GM23248 (cell line): ENCODE results near the gene NUDT4. TPM values are rescaled to one million over a fixed set of nuclear protein-coding genes. Genes with fewer than 3 reads are reported as not detected.

ENCODE experiments used
- DNase-seq: peaks from one replicate; pipeline ENCODE4 v3.0.0-alpha.2; 2015
- H2AFZ ChIP-seq: fragments of 200-600 bp; sonication (generic); 2 replicates; pipeline ENCODE4 v1.6.1; 2016; ENCODE audit warnings: antibody characterized with exemption
- H3F3A ChIP-seq: fragments of 200-600 bp; sonication (generic); 2 replicates; pipeline ENCODE4 v1.6.1; 2016; ENCODE audit warnings: mild to moderate bottlenecking, antibody characterized with exemption, mixed run types; ENCODE audit not compliant: insufficient read depth
- H3K27ac ChIP-seq: fragments of 200-600 bp; sonication (generic); 2 replicates; pipeline ENCODE4 v1.5.1; 2016; ENCODE audit warnings: mild to moderate bottlenecking
- H3K27me3 ChIP-seq: fragments of 200-600 bp; sonication (generic); replicated peaks from 2 replicates; pipeline ENCODE4 v1.6.1; 2016; ENCODE audit warnings: mild to moderate bottlenecking; ENCODE audit not compliant: insufficient read depth
- H3K36me3 ChIP-seq: fragments of 200-600 bp; sonication (generic); 2 replicates; pipeline ENCODE4 v1.6.1; 2016; ENCODE audit warnings: low read depth, mild to moderate bottlenecking
- H3K4me1 ChIP-seq: fragments of 200-600 bp; sonication (generic); 2 replicates; pipeline ENCODE4 v1.6.1; 2016; ENCODE audit warnings: mild to moderate bottlenecking; ENCODE audit not compliant: insufficient read depth
- H3K4me2 ChIP-seq: fragments of 200-600 bp; sonication (generic); one replicate; pipeline ENCODE4 v1.6.1; 2016; ENCODE audit warnings: mild to moderate bottlenecking; ENCODE audit not compliant: unreplicated experiment
- H3K4me3 ChIP-seq: fragments of 200-600 bp; sonication (generic); 2 replicates; pipeline ENCODE4 v1.5.1; 2016; ENCODE audit warnings: mild to moderate bottlenecking
- H3K79me2 ChIP-seq: fragments of 200-600 bp; sonication (generic); 2 replicates; pipeline ENCODE4 v1.6.1; 2016; ENCODE audit warnings: mild to moderate bottlenecking; ENCODE audit not compliant: insufficient read depth
- H3K9ac ChIP-seq: fragments of 200-600 bp; sonication (generic); 2 replicates; pipeline ENCODE4 v1.6.1; 2016; ENCODE audit warnings: mild to moderate bottlenecking
- H3K9me2 ChIP-seq: fragments of 200-600 bp; sonication (generic); 2 replicates; pipeline ENCODE4 v1.6.1; 2016; ENCODE audit warnings: mixed run types, mild to moderate bottlenecking, moderate library complexity; ENCODE audit not compliant: insufficient read depth
- H3K9me3 ChIP-seq: fragments of 200-600 bp; sonication (generic); one replicate; pipeline ENCODE4 v1.6.1; 2017; ENCODE audit warnings: low read depth
- H4K20me1 ChIP-seq: fragments of 200-600 bp; sonication (generic); 2 replicates; pipeline ENCODE4 v1.6.0; 2016; ENCODE audit not compliant: insufficient read depth
- EZH2 ChIP-seq: fragments of 200-600 bp; sonication (generic); IDR thresholded peaks from 2 replicates; pipeline ENCODE4 v1.6.1; 2018; ENCODE audit warnings: antibody characterized with exemption, mild to moderate bottlenecking; ENCODE audit not compliant: insufficient read depth, poor library complexity, severe bottlenecking
- EZH2phosphoT487 ChIP-seq: fragments of 200-600 bp; sonication (generic); IDR thresholded peaks from 2 replicates; pipeline ENCODE4 v1.6.1; 2018; ENCODE audit warnings: antibody characterized with exemption, moderate library complexity, mild to moderate bottlenecking, low read depth; ENCODE audit not compliant: insufficient read depth
- WGBS, 2 experiments: methylation state at CpG; one replicate each; pipeline ENCODE4 v1.1.6; 2015 to 2017; ENCODE audit warnings: low lambda C conversion rate in 2 of 2, low coverage in 1 of 2; ENCODE audit errors: missing lambda C conversion rate in 2 of 2; 5-methylcytosine and 5-hydroxymethylcytosine counted together
- in situ Hi-C: fragments of 300-500 bp; cut with MboI; formaldehyde crosslinking; loops from 2 replicates; pipeline ENCODE4 v1.15.0; 2020
- polyA plus RNA-seq: library from polyadenylated mRNA; unstranded; fragments of >200 nt; fragmentation: Nextera tagmentation; extraction: Ambion mirVana; gene quantifications from 2 replicates; pipeline ENCODE4 v1.2.1, GENCODE V29; 2016
- total RNA-seq: library from RNA; depleted of rRNA; stranded (reverse); fragments of >200 nt; shearing (Covaris generic); gene quantifications from 2 replicates; pipeline ENCODE4 v1.2.3, GENCODE V29; 2014; rRNA removed

NUDT4 gene
- total RNA-seq, result 42.9 and 47.8 TPM in 2 replicates
- polyA plus RNA-seq, result 36.7 and 37.2 TPM in 2 replicates

- no peaks in the 10 kb centered on the region for H3K9me2 ChIP-seq
- 1 to 2% methylated on average over 31 to 56 of the region's 79 CpGs for WGBS, 2 experiments
- H3K27me3 ChIP-seq, result no peaks in the 10 kb centered on the region
- peak within 1 kb of the TSS; percentile 100 for H3K4me3 ChIP-seq
- DNase-seq, result peak; percentile 94
- TF ChIP-seq EZH2 (no peak), EZH2phosphoT487 (no peak)
- peak within 1 kb of the TSS; percentile 98 for H3K9ac ChIP-seq
- peaks cover 30% of the 10 kb centered on the region for H3K4me1 ChIP-seq
- H3K36me3 ChIP-seq, result no peaks in the 10 kb centered on the region
- H4K20me1 ChIP-seq, result 0 out of 2 replicates have a peak, but pooled peaks cover 3% of the 10 kb centered on the region
- H2AFZ ChIP-seq, result peak within 1 kb of the TSS; percentile 96
- H3K79me2 ChIP-seq, result peaks cover 43% of the 10 kb centered on the region
- peaks cover 47% of the 10 kb centered on the region for H3F3A ChIP-seq
- in situ Hi-C loops, result no loop called here
- peak within 1 kb of the TSS; percentile 95 for H3K27ac ChIP-seq
- no peaks in the 10 kb centered on the region for H3K9me3 ChIP-seq
- H3K4me2 ChIP-seq, result peak within 1 kb of the TSS; percentile 99
Measured at GRCh38 chr12:93377252-93378195, at the start of gene NUDT4. Gene NUDT4, plus strand, starts transcription at chr12:93377925. Its CDS starts 398 bp downstream, at chr12:93378323.

- Histone ChIP-seq H3K9ac (no peak overlapping the region), H3K4me1 (0 out of 2 replicates have a peak, but pooled peaks cover 5% of the 10 kb centered on the region), H3K9me3 (no peaks in the 10 kb centered on the region), H3K9me2 (no peaks in the 10 kb centered on the region), H3K27ac (no peak overlapping the region), H4K20me1 (no peaks in the 10 kb centered on the region), H3K4me2 (no peak overlapping the region), H3F3A (no peaks in the 10 kb centered on the region), H3K4me3 (no peak overlapping the region), H3K36me3 (no peaks in the 10 kb centered on the region), H3K27me3 (no peaks in the 10 kb centered on the region), H2AFZ (no peak overlapping the region), H3K79me2 (no peaks in the 10 kb centered on the region)
- in situ Hi-C loops, result no loop called here
- no peak for DNase-seq
- no peak for TF ChIP-seq EZH2
- no peak for TF ChIP-seq EZH2phosphoT487
- 71 to 76% methylated on average over 3 of the region's 3 CpGs for WGBS, 2 experiments
Measured at GRCh38 chr12:93333054-93333453, 44.7 kb upstream of the NUDT4 start.

GRCh38 chr12:93333828-93334227 is 43.9 kb upstream of the NUDT4 start:
- Histone ChIP-seq H3K27ac (no peak overlapping the region), H3K4me2 (no peak overlapping the region), H2AFZ (no peak overlapping the region), H3K4me3 (no peak overlapping the region), H3K79me2 (no peaks in the 10 kb centered on the region), H4K20me1 (no peaks in the 10 kb centered on the region), H3K9ac (no peak overlapping the region), H3F3A (no peaks in the 10 kb centered on the region), H3K9me2 (no peaks in the 10 kb centered on the region), H3K27me3 (no peaks in the 10 kb centered on the region), H3K36me3 (no peaks in the 10 kb centered on the region), H3K9me3 (no peaks in the 10 kb centered on the region), H3K4me1 (0 out of 2 replicates have a peak, but pooled peaks cover 4% of the 10 kb centered on the region)
- in situ Hi-C loops, result no loop called here
- no peak for DNase-seq
- WGBS, 2 experiments, result 84 to 91% methylated on average over 3 of the region's 3 CpGs
- TF ChIP-seq EZH2 (no peak), EZH2phosphoT487 (no peak)

- Histone ChIP-seq H3K36me3 (no peaks in the 10 kb centered on the region), H4K20me1 (no peaks in the 10 kb centered on the region), H3K4me2 (no peak overlapping the region), H3K9me3 (no peaks in the 10 kb centered on the region), H3K79me2 (no peaks in the 10 kb centered on the region), H3K4me1 (no peaks in the 10 kb centered on the region), H3K27ac (no peak overlapping the region), H3K4me3 (no peak overlapping the region), H3K9me2 (no peaks in the 10 kb centered on the region), H2AFZ (no peak overlapping the region), H3K27me3 (no peaks in the 10 kb centered on the region), H3F3A (no peaks in the 10 kb centered on the region), H3K9ac (no peak overlapping the region)
- TF ChIP-seq EZH2 (no peak), EZH2phosphoT487 (no peak)
- in situ Hi-C loops, result no loop called here
- 90 to 93% methylated on average over 9 of the region's 9 CpGs for WGBS, 2 experiments
- no peak for DNase-seq
Measured at GRCh38 chr12:93335603-93336162, 42.0 kb upstream of the NUDT4 start.
